Neural cell (in vitro differentiated cells): ENCODE results near the gene VSTM5. TPM values are rescaled to one million over a fixed set of nuclear protein-coding genes. Genes with fewer than 3 reads are reported as not detected.
A peak's percentile ranks its signal among the peaks of the same experiment; 100 is the strongest.

Experiments used
- H2AFZ ChIP-seq: fragments of 200-600, 300-800 bp; sonication (generic), shearing (Covaris generic); 2 replicates; pipeline ENCODE4 v1.6.0; 2014; ENCODE audit warnings: low read depth, mild to moderate bottlenecking, antibody characterized with exemption, low read length, moderate library complexity
- H3F3A ChIP-seq: fragments of 200-600 bp; shearing (Covaris generic); 2 replicates; pipeline ENCODE4 v1.6.1; 2016; ENCODE audit warnings: mild to moderate bottlenecking, moderate library complexity, mixed read lengths, antibody characterized with exemption, low read length; ENCODE audit not compliant: insufficient read depth, poor library complexity, severe bottlenecking
- H3K27ac ChIP-seq: fragments of 200-600, 300-800 bp; sonication (generic), shearing (Covaris generic); 2 replicates; pipeline ENCODE4 v1.5.1; 2014; ENCODE audit warnings: mild to moderate bottlenecking, low read length, moderate library complexity
- H3K27me3 ChIP-seq: fragments of 300-800, 200-600 bp; sonication (generic), shearing (Covaris generic); 2 replicates; pipeline ENCODE4 v1.6.0; 2014; ENCODE audit warnings: mild to moderate bottlenecking, low read depth, low read length, moderate library complexity; ENCODE audit not compliant: insufficient read depth
- H3K36me3 ChIP-seq: fragments of 300-800, 200-600 bp; sonication (generic), shearing (Covaris generic); 2 replicates; pipeline ENCODE4 v1.5.1; 2014; ENCODE audit warnings: mild to moderate bottlenecking, antibody characterized with exemption, low read length, moderate library complexity; ENCODE audit not compliant: insufficient read depth
- H3K4me2 ChIP-seq: fragments of 300-800, 200-600 bp; sonication (generic), shearing (Covaris generic); 2 replicates; pipeline ENCODE4 v1.6.0; 2014; ENCODE audit warnings: mild to moderate bottlenecking, low read length
- H3K4me3 ChIP-seq: fragments of 300-800, 200-600 bp; sonication (generic), shearing (Covaris generic); 2 replicates; pipeline ENCODE4 v1.5.1; 2014; ENCODE audit warnings: mild to moderate bottlenecking, low read length, moderate library complexity
- H3K79me2 ChIP-seq: fragments of 200-600 bp; shearing (Covaris generic); replicated peaks from 2 replicates; pipeline ENCODE4 v1.6.0; 2014; ENCODE audit warnings: mild to moderate bottlenecking, low read length, moderate library complexity; ENCODE audit not compliant: insufficient read depth
- H3K9ac ChIP-seq: fragments of 300-800, 200-600 bp; sonication (generic), shearing (Covaris generic); 2 replicates; pipeline ENCODE4 v1.6.1; 2016; ENCODE audit warnings: mild to moderate bottlenecking, low read length, mixed read lengths
- H3K9me2 ChIP-seq: fragments of 200-600 bp; shearing (Covaris generic); 2 replicates; pipeline ENCODE4 v1.6.1; 2016; ENCODE audit warnings: mild to moderate bottlenecking, low read length, mixed read lengths; ENCODE audit not compliant: insufficient read depth
- H3K9me3 ChIP-seq: fragments of 200-600, 300-800 bp; sonication (generic), shearing (Covaris generic); 2 replicates; pipeline ENCODE4 v1.6.1; 2016; ENCODE audit warnings: mild to moderate bottlenecking, mixed run types, low read length, moderate library complexity, mixed read lengths
- H4K20me1 ChIP-seq: fragments of 200-600 bp; shearing (Covaris generic); 2 replicates; pipeline ENCODE4 v1.6.1; 2016; ENCODE audit warnings: mild to moderate bottlenecking, mixed run types; ENCODE audit not compliant: insufficient read depth
- EP300 ChIP-seq: fragments of 450-650 bp; conservative IDR thresholded peaks from 2 replicates; pipeline ENCODE4 v1.6.1; 2014; ENCODE audit warnings: antibody characterized with exemption, mild to moderate bottlenecking, moderate library complexity; ENCODE audit not compliant: poor library complexity, severe bottlenecking
- EZH2 ChIP-seq: fragments of 200-600, 300-800 bp; shearing (Covaris generic), sonication (generic); IDR thresholded peaks from 2 replicates; pipeline ENCODE4 v1.6.1; 2014; ENCODE audit warnings: antibody characterized with exemption, low read length, borderline replicate concordance, mild to moderate bottlenecking; ENCODE audit not compliant: insufficient read depth, poor library complexity, severe bottlenecking
- MXI1 ChIP-seq: fragments of 450-650 bp; conservative IDR thresholded peaks from 2 replicates; pipeline ENCODE4 v1.6.1; 2014; ENCODE audit warnings: antibody characterized with exemption, mild to moderate bottlenecking; ENCODE audit not compliant: poor library complexity, severe bottlenecking
- POLR2AphosphoS5 ChIP-seq: IDR thresholded peaks from 2 replicates; pipeline ENCODE4 v1.6.1; 2012
- RAD21 ChIP-seq: fragments of 450-650 bp; conservative IDR thresholded peaks from 2 replicates; pipeline ENCODE4 v1.6.1; 2014; ENCODE audit warnings: antibody characterized with exemption, mild to moderate bottlenecking, moderate library complexity
- SMC3 ChIP-seq: fragments of 450-650 bp; conservative IDR thresholded peaks from 2 replicates; pipeline ENCODE4 v1.6.1; 2014; ENCODE audit warnings: antibody characterized with exemption, mild to moderate bottlenecking, moderate library complexity; ENCODE audit not compliant: poor library complexity
- TAF1 ChIP-seq: IDR thresholded peaks from 2 replicates; pipeline ENCODE4 v1.6.1; 2012; ENCODE audit warnings: low read depth
- polyA minus RNA-seq: library from RNA; depleted of rRNA, polyadenylated mRNA; stranded (reverse); fragments of >200 nt; gene quantifications from 2 replicates; pipeline ENCODE4 v1.2.3, GENCODE V29; 2014
- polyA plus RNA-seq: library from polyadenylated mRNA; depleted of rRNA; stranded (reverse); fragments of >200 nt; gene quantifications from 2 replicates; pipeline ENCODE4 v1.2.3, GENCODE V29; 2014
- TF ChIP-seq, protein P1 (sequence below): fragments of 450-650 bp; IDR thresholded peaks from 2 replicates; pipeline ENCODE4 v1.5.1; 2014; ENCODE audit warnings: antibody characterized with exemption, mild to moderate bottlenecking, moderate library complexity; ENCODE audit not compliant: poor library complexity, severe bottlenecking
- TF ChIP-seq, protein P2 (sequence below): IDR thresholded peaks from 2 replicates; pipeline ENCODE4 v1.6.1; 2012; ENCODE audit warnings: borderline replicate concordance

VSTM5 gene, protein sequence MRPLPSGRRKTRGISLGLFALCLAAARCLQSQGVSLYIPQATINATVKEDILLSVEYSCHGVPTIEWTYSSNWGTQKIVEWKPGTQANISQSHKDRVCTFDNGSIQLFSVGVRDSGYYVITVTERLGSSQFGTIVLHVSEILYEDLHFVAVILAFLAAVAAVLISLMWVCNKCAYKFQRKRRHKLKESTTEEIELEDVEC
- polyA plus RNA-seq (not detected in 2 replicates), polyA minus RNA-seq (not detected in 2 replicates)

DNA sequence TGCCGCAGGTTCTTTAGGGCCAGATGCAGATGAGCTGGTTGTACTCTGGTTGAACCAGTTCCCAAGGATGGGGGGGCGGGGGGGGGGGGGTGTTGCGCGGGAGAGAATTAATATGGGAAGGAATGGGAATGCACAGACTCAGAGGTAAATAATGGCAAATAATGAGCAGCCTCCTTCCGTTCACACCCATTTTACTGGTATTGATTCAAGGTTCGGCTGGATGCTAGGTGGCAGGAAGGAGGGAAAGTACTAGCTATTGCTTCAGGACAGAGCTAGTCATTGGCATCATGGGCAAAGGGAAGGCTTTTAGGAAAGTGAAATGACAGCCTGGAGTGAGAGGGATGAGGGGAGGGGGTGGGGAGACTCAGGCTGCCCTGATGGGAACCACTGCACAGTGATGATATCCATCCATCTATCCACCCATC is at the start of gene VSTM5:
TSS of gene VSTM5 (minus strand) at position 25 of the 425 bp plus-strand sequence. CDS start 116 bp downstream, outside the sequence.
- H3K79me2 ChIP-seq: no peaks in the 10 kb centered on the region
- H3K36me3 ChIP-seq: no peaks in the 10 kb centered on the region
- TF ChIP-seq SMC3: no peak
- TF ChIP-seq, protein P1, sequence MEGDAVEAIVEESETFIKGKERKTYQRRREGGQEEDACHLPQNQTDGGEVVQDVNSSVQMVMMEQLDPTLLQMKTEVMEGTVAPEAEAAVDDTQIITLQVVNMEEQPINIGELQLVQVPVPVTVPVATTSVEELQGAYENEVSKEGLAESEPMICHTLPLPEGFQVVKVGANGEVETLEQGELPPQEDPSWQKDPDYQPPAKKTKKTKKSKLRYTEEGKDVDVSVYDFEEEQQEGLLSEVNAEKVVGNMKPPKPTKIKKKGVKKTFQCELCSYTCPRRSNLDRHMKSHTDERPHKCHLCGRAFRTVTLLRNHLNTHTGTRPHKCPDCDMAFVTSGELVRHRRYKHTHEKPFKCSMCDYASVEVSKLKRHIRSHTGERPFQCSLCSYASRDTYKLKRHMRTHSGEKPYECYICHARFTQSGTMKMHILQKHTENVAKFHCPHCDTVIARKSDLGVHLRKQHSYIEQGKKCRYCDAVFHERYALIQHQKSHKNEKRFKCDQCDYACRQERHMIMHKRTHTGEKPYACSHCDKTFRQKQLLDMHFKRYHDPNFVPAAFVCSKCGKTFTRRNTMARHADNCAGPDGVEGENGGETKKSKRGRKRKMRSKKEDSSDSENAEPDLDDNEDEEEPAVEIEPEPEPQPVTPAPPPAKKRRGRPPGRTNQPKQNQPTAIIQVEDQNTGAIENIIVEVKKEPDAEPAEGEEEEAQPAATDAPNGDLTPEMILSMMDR: no peak
- TF ChIP-seq, protein P2, sequence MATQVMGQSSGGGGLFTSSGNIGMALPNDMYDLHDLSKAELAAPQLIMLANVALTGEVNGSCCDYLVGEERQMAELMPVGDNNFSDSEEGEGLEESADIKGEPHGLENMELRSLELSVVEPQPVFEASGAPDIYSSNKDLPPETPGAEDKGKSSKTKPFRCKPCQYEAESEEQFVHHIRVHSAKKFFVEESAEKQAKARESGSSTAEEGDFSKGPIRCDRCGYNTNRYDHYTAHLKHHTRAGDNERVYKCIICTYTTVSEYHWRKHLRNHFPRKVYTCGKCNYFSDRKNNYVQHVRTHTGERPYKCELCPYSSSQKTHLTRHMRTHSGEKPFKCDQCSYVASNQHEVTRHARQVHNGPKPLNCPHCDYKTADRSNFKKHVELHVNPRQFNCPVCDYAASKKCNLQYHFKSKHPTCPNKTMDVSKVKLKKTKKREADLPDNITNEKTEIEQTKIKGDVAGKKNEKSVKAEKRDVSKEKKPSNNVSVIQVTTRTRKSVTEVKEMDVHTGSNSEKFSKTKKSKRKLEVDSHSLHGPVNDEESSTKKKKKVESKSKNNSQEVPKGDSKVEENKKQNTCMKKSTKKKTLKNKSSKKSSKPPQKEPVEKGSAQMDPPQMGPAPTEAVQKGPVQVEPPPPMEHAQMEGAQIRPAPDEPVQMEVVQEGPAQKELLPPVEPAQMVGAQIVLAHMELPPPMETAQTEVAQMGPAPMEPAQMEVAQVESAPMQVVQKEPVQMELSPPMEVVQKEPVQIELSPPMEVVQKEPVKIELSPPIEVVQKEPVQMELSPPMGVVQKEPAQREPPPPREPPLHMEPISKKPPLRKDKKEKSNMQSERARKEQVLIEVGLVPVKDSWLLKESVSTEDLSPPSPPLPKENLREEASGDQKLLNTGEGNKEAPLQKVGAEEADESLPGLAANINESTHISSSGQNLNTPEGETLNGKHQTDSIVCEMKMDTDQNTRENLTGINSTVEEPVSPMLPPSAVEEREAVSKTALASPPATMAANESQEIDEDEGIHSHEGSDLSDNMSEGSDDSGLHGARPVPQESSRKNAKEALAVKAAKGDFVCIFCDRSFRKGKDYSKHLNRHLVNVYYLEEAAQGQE: no peak
- TF ChIP-seq RAD21: no peak
- TF ChIP-seq EZH2: no peak
- TF ChIP-seq TAF1: no peak
- no peak for TF ChIP-seq MXI1
- no peak for TF ChIP-seq EP300
- no peak for TF ChIP-seq POLR2AphosphoS5
- H2AFZ ChIP-seq: no peak within 1 kb of the TSS
- no peaks in the 10 kb centered on the region for H3K9me2 ChIP-seq
- no peaks in the 10 kb centered on the region for H4K20me1 ChIP-seq
- no peaks in the 10 kb centered on the region for H3K27me3 ChIP-seq
- no peak within 1 kb of the TSS for H3K4me3 ChIP-seq
- H3K27ac ChIP-seq: no peak within 1 kb of the TSS
- H3K4me2 ChIP-seq: no peak within 1 kb of the TSS
- H3F3A ChIP-seq: no peaks in the 10 kb centered on the region
- H3K9ac ChIP-seq: no peak within 1 kb of the TSS
- no peaks in the 10 kb centered on the region for H3K9me3 ChIP-seq

DNA sequence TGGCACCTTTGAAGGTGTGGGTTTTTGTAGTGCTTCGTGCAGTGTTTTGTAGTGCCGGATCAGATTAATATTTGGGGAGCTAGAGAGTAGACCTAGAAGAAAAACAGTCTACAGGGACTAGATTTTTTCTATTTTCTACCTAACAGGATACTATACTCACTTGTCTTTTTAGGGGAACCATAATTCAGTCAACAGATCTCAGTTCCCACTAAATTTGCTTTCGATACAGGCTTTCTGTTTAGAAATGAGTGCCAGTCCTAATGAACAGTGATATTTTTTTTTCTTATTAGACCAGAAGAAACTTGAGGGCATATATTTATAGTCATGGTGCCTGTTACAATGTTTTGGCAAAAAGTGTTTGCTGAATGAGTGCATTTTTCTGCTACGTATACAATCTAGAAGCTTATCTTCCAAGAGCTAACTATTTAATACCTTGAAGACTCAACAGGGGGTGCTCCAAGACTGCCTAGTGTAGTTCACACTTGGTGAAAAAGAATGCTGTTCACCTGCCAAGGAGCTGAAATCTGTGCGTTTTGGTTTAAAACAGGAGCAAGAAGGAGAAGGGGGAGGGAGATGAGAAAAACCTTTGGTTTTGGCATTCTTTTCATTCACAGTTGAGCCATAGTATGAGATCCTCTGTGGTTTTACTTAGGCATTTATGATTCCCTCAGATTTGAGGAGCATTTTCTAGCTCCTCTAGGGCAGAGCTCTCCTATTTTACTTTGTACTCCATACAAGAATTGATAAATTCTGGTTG is 44.9 kb upstream of the VSTM5 start:
- no peak overlapping the region for H3K27ac ChIP-seq
- no peaks in the 10 kb centered on the region for H3K36me3 ChIP-seq
- H3K9me3 ChIP-seq: no peaks in the 10 kb centered on the region
- H2AFZ ChIP-seq: no peak overlapping the region
- no peaks in the 10 kb centered on the region for H3K79me2 ChIP-seq
- TF ChIP-seq, protein P1: peak; percentile 93
- TF ChIP-seq, protein P2: no peak
- TF ChIP-seq EP300: no peak
- peak; percentile 93 for TF ChIP-seq SMC3
- no peak for TF ChIP-seq EZH2
- TF ChIP-seq MXI1: no peak
- TF ChIP-seq POLR2AphosphoS5: no peak
- TF ChIP-seq RAD21: peak; percentile 97
- TF ChIP-seq TAF1: no peak
- no peak overlapping the region for H3K4me3 ChIP-seq
- H3K9ac ChIP-seq: no peak overlapping the region
- H4K20me1 ChIP-seq: no peaks in the 10 kb centered on the region
- H3F3A ChIP-seq: no peaks in the 10 kb centered on the region
- no peak overlapping the region for H3K4me2 ChIP-seq
- H3K27me3 ChIP-seq: no peaks in the 10 kb centered on the region
- no peaks in the 10 kb centered on the region for H3K9me2 ChIP-seq
